ENCODE results near the gene FN3K. TPM values are rescaled to one million over a fixed set of nuclear protein-coding genes. Genes with fewer than 3 reads are reported as not detected.

FN3K gene
- total and polyA plus RNA-seq, 2 of the 13 experiments (the other 11 are each of a cell fraction or from before 2014, with no cell fraction given), result 3.5 to 12.2 TPM

DNA sequence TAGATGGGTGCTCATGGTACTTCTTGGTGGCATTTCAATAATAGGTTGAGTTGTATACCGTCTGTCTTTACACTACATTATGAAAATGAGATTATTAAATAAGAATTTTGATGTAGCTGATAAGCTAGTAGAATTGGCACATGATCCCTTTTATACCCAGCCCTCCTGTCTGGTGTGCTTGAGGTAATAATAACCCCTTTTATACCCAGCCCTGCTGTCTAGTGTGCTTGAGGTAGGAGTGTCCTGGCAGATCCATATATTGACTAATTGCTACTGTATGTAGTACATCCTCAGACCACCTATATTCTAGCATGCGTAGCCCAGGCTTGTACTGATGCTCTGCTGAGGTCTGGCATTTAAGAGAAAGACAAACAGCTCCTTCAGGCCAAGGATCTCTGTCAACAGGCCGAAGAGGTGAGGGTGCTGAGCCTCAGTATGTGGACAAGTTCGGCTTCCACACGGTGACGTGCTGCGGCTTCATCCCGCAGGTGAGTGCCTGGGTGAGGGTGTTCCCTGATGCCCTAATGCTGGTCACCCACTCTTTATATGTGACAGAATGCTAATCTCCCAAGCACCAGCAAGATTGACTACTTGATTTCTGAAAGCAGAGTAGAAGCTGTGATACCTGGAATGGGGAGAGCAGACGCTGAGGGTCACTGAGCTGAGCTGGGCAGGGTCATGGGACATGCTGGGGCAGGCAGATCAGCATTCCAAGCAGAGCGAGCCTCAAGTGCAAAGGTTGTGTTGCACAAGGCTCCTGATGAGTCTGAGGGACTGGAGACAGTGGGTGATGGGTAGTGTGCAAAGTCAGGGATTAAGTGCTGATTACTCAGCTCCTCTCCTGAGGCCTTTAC is 5.7 kb downstream of the FN3K start (continued):
- TF ChIP-seq FOXK1 (CRISPR knock-in tag; IDR thresholded peaks at IDR 0.05; ENCODE audit: borderline replicate concordance, low read depth), result peak; percentile 80; the same call in 1 of the 2 replicates
- TF ChIP-seq JARID2 (CRISPR knock-in tag; IDR thresholded peaks at IDR 0.05; ENCODE audit: insufficient replicate concordance), result peak; percentile 66
- TF ChIP-seq, protein P1, sequence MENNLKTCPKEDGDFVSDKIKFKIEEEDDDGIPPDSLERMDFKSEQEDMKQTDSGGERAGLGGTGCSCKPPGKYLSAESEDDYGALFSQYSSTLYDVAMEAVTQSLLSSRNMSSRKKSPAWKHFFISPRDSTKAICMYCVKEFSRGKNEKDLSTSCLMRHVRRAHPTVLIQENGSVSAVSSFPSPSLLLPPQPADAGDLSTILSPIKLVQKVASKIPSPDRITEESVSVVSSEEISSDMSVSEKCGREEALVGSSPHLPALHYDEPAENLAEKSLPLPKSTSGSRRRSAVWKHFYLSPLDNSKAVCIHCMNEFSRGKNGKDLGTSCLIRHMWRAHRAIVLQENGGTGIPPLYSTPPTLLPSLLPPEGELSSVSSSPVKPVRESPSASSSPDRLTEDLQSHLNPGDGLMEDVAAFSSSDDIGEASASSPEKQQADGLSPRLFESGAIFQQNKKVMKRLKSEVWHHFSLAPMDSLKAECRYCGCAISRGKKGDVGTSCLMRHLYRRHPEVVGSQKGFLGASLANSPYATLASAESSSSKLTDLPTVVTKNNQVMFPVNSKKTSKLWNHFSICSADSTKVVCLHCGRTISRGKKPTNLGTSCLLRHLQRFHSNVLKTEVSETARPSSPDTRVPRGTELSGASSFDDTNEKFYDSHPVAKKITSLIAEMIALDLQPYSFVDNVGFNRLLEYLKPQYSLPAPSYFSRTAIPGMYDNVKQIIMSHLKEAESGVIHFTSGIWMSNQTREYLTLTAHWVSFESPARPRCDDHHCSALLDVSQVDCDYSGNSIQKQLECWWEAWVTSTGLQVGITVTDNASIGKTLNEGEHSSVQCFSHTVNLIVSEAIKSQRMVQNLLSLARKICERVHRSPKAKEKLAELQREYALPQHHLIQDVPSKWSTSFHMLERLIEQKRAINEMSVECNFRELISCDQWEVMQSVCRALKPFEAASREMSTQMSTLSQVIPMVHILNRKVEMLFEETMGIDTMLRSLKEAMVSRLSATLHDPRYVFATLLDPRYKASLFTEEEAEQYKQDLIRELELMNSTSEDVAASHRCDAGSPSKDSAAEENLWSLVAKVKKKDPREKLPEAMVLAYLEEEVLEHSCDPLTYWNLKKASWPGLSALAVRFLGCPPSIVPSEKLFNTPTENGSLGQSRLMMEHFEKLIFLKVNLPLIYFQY (CRISPR knock-in tag; IDR thresholded peaks at IDR 0.05; ENCODE audit: borderline replicate concordance), result peak; percentile 80; the same call in 1 of the 2 replicates
- 0 out of 2 replicates have a peak, but pooled peaks have one; percentile 18 for TF ChIP-seq TCF7 (IDR thresholded peaks at IDR 0.05; ENCODE audit: low read depth)
- TF ChIP-seq TFE3 (CRISPR knock-in tag; IDR thresholded peaks at IDR 0.05), result peak; percentile 99
- no peak for TF ChIP-seq HDAC6 (IDR thresholded peaks at IDR 0.05; ENCODE audit: low read depth, low read length)
- TF ChIP-seq, protein P2, sequence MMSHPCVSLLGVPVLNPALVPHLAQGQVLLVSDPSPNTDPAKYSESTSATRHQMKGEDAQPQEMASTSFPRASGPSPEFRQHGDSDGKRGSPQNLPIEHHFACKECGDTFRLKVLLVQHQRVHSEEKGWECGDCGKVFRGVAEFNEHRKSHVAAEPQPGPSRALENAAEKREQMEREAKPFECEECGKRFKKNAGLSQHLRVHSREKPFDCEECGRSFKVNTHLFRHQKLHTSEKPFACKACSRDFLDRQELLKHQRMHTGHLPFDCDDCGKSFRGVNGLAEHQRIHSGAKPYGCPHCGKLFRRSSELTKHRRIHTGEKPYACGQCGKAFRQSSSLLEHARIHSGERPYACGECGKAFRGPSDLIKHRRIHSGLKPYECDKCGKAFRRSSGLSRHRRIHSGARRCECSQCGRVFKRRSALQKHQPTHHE (CRISPR knock-in tag; IDR thresholded peaks at IDR 0.05; ENCODE audit: borderline replicate concordance), result no peak
- no peak for TF ChIP-seq SMARCE1 (IDR thresholded peaks at IDR 0.05; ENCODE audit: borderline replicate concordance)
- no peak for TF ChIP-seq GPBP1L1 (CRISPR knock-in tag; IDR thresholded peaks at IDR 0.05)
- TF ChIP-seq ARNT (IDR thresholded peaks at IDR 0.05), result no peak
- TF ChIP-seq KDM1A (CRISPR knock-in tag; IDR thresholded peaks at IDR 0.05), result peak; percentile 95
- peak; percentile 73; the same call in 1 of the 2 replicates for TF ChIP-seq YEATS2 (CRISPR knock-in tag; IDR thresholded peaks at IDR 0.05; ENCODE audit: borderline replicate concordance)
- no peak for TF ChIP-seq ZNF660 (CRISPR knock-in tag; IDR thresholded peaks at IDR 0.05; ENCODE audit: borderline replicate concordance, low read depth)
- no peak for TF ChIP-seq TBL1XR1 (IDR thresholded peaks at IDR 0.05; ENCODE audit: borderline replicate concordance, low read length, partially characterized antibody)
- TF ChIP-seq, protein P3, sequence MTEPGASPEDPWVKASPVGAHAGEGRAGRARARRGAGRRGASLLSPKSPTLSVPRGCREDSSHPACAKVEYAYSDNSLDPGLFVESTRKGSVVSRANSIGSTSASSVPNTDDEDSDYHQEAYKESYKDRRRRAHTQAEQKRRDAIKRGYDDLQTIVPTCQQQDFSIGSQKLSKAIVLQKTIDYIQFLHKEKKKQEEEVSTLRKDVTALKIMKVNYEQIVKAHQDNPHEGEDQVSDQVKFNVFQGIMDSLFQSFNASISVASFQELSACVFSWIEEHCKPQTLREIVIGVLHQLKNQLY (CRISPR knock-in tag; IDR thresholded peaks at IDR 0.05), result peak; percentile 85
- TF ChIP-seq ZMAT5 (CRISPR knock-in tag; IDR thresholded peaks at IDR 0.05; ENCODE audit: borderline replicate concordance, low read depth), result no peak
- TF ChIP-seq RELA (CRISPR knock-in tag; IDR thresholded peaks at IDR 0.05), result no peak
